PFSK-1 (cell line): ENCODE results near the gene ASGR1.

ENCODE experiments used
- FOXP2 ChIP-seq: optimal IDR thresholded peaks from 2 replicates; pipeline ENCODE3; 2011; ENCODE audit warnings: borderline replicate concordance, control low read depth, inconsistent platforms; ENCODE audit not compliant: insufficient read depth; ENCODE audit errors: extremely low read length, extremely low read depth
- POLR2AphosphoS5 ChIP-seq: IDR thresholded peaks from 2 replicates; pipeline ENCODE4 v1.6.1; 2012; ENCODE audit warnings: low read depth, mild to moderate bottlenecking, control low read depth, low read length, moderate library complexity
- SIN3A ChIP-seq: IDR thresholded peaks from 2 replicates; pipeline ENCODE4 v1.6.1; 2012; ENCODE audit warnings: mild to moderate bottlenecking, low read length, moderate library complexity, borderline replicate concordance; ENCODE audit not compliant: insufficient read depth
- TAF1 ChIP-seq: IDR thresholded peaks from 2 replicates; pipeline ENCODE4 v1.6.1; 2012; ENCODE audit warnings: low read length, control low read depth, borderline replicate concordance; ENCODE audit not compliant: insufficient read depth
- TF ChIP-seq, protein P1 (sequence below), 2 experiments: IDR thresholded peaks; 2 replicates each; pipeline versions ENCODE4 v1.6.1 to v1.8.0; 2011 to 2012; ENCODE audit warnings: low read depth in 2 of 2, low read length in 2 of 2, control low read depth in 1 of 2, inconsistent platforms in 1 of 2, mild to moderate bottlenecking in 1 of 2, moderate library complexity in 1 of 2; ENCODE audit not compliant: insufficient read depth in 1 of 2

Gene ASGR1

GRCh38 chr17:7128160-7128559 lies 51.0 kb downstream of the ASGR1 start:
- TF ChIP-seq, protein P1, sequence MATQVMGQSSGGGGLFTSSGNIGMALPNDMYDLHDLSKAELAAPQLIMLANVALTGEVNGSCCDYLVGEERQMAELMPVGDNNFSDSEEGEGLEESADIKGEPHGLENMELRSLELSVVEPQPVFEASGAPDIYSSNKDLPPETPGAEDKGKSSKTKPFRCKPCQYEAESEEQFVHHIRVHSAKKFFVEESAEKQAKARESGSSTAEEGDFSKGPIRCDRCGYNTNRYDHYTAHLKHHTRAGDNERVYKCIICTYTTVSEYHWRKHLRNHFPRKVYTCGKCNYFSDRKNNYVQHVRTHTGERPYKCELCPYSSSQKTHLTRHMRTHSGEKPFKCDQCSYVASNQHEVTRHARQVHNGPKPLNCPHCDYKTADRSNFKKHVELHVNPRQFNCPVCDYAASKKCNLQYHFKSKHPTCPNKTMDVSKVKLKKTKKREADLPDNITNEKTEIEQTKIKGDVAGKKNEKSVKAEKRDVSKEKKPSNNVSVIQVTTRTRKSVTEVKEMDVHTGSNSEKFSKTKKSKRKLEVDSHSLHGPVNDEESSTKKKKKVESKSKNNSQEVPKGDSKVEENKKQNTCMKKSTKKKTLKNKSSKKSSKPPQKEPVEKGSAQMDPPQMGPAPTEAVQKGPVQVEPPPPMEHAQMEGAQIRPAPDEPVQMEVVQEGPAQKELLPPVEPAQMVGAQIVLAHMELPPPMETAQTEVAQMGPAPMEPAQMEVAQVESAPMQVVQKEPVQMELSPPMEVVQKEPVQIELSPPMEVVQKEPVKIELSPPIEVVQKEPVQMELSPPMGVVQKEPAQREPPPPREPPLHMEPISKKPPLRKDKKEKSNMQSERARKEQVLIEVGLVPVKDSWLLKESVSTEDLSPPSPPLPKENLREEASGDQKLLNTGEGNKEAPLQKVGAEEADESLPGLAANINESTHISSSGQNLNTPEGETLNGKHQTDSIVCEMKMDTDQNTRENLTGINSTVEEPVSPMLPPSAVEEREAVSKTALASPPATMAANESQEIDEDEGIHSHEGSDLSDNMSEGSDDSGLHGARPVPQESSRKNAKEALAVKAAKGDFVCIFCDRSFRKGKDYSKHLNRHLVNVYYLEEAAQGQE (IDR thresholded peaks at IDR 0.05; ENCODE audit: insufficient read depth in 1 of 2, low read depth in 2 of 2, low read length in 2 of 2), result peak; percentile 45 to 56; a peak in 1 of 4 replicates
- TF ChIP-seq POLR2AphosphoS5 (no peak), FOXP2 (no peak), SIN3A (no peak), TAF1 (no peak)

GRCh38 chr17:7124923-7125322 lies 54.2 kb downstream of the ASGR1 start:
- TF ChIP-seq, protein P1 (IDR thresholded peaks at IDR 0.05; ENCODE audit: insufficient read depth in 1 of 2, low read depth in 2 of 2, low read length in 2 of 2), result no peak
- TF ChIP-seq POLR2AphosphoS5 (no peak), FOXP2 (no peak), SIN3A (no peak), TAF1 (no peak)

DNA sequence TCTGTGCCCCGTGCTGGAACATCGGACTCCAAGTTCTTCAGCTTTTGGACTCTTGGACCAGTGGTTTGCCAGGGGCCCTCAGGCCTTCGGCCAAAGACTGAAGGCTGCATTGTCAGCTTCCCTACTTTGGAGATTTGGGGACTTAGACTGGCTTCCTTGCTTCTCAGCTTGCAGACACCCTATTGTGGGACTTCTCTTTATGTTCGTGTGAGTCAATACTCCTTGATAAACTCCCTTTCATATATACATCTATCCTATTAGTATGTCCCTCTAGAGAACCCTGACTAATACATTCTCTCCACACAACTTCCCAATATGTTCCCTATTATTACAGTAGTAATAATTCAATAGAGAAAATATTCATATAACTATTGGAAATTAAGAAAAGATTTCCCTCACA lies 55.3 kb downstream of the ASGR1 start:
- TF ChIP-seq SIN3A, result no peak
- TF ChIP-seq TAF1, result no peak
- TF ChIP-seq, protein P1 (IDR thresholded peaks at IDR 0.05; ENCODE audit: insufficient read depth in 1 of 2, low read depth in 2 of 2, low read length in 2 of 2), result no peak
- no peak for TF ChIP-seq POLR2AphosphoS5
- TF ChIP-seq FOXP2, result no peak
